Measurements from ENCODE around the gene AFAP1L1.

AFAP1L1 gene

DNA sequence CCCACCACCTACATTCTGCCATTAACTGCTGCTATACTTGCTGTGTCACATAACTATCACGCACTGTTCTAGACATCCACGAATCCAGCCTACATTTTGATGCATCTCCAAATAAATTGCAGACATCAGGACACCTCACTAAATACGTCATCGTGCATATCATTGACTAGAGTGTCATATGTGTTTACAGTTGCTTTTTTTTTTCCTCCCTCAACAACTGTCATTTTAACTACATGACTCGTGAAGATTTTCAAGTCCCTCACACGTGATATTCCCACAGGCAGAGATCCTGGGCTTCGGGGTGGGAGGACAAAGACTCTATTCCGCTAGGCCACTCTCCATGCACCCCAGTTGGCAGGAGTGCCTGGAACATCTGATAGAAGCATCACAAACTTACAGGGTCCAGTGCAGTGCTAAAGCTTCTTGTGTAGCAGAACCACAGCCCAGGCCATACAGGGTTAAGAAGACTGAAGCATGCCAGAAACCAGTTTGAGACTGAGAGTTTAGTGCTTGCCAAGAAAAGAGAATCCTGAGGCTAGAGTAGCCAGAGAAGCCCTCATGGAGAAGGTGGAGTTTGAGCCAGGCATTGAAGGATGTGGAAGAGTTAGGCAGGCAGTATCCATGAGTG lies 87.3 kb downstream of the AFAP1L1 start:
- no peak overlapping the region for H3K27ac ChIP-seq (ENCODE audit: insufficient read depth in 1 of 2, low read depth in 1 of 2, low read length in 2 of 2, poor library complexity in 1 of 2, severe bottlenecking in 2 of 2)
- CTCF ChIA-PET = interaction anchor here (0.8 to 22.5 kb wide), 7 partner anchors 9 to 34 kb away, joined by 3 to 209 read pairs (median 6); partner anchors contain the start of gene IL17B

DNA sequence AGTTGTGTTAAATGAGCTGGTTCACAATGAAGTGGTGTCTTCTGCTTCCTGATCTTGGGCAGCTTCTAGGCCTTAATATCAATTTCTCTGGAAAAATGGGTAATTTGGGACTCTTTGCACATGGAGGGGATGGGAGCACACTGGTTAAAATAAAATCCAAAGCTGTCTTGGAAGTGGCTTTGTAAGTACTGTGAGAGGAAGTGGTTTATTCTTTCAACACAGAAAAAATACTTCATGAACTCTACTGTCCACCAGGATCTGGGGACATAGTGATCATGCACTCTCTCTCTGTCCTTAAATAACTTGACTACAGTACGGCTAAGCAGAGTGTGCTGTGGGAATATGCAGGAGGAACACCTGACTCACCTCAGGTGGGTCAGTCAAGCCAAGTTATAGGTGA lies 88.6 kb downstream of the AFAP1L1 start:
- Histone ChIP-seq H3K9me3 (ENCODE audit: control extremely low read depth in 1 of 5, control insufficient read depth in 4 of 5, insufficient read depth in 2 of 5, low read depth in 1 of 5, low read length in 4 of 5) (no peaks in the 10 kb centered on the region), H3K4me1 (ENCODE audit: control extremely low read depth in 1 of 4, control insufficient read depth in 4 of 4, insufficient read depth in 4 of 4, low read length in 3 of 4) (peaks cover 2 to 31% (median 13%) of the 10 kb centered on the region in 4 experiments), H3K27me3 (replicated peaks in 2 of 5; ENCODE audit: control insufficient read depth in 4 of 5, insufficient read depth in 5 of 5, low read length in 4 of 5) (no peaks in the 10 kb centered on the region), H3K36me3 (ENCODE audit: control insufficient read depth in 4 of 4, insufficient read depth in 4 of 4, low read length in 3 of 4) (peaks cover under 1 to 11% (median 4%) of the 10 kb centered on the region in 4 experiments), H3K27ac (ENCODE audit: insufficient read depth in 1 of 2, low read depth in 1 of 2, low read length in 2 of 2, poor library complexity in 1 of 2, severe bottlenecking in 2 of 2) (no peak overlapping the region), H3K4me3 (ENCODE audit: control insufficient read depth in 1 of 7, extremely low read depth in 1 of 7, insufficient read depth in 4 of 7, low read depth in 2 of 7, low read length in 6 of 7) (no peak overlapping the region)
- DNase-seq = no peak
- CTCF ChIA-PET = interaction anchor here (0.9 to 22.5 kb wide), 8 partner anchors 8 to 68 kb away, joined by 3 to 209 read pairs (median 4); partner anchors contain the start of gene IL17B
- POLR2A ChIA-PET = no interaction called here
- WGBS (ENCODE audit: insufficient coverage) = no CpG with 5 or more reads among the region's 1 CpG

More for the DNA sequence above, 87.3 kb downstream of the AFAP1L1 start:
- H3K4me1 ChIP-seq (ENCODE audit: control extremely low read depth in 1 of 4, control insufficient read depth in 4 of 4, insufficient read depth in 4 of 4, low read length in 3 of 4) = peaks cover 2 to 33% (median 13%) of the 10 kb centered on the region in 4 experiments
- 97% methylated on average over 6 of the region's 8 CpGs for WGBS (ENCODE audit: insufficient coverage)
- no peak for DNase-seq
- POLR2A ChIA-PET = interaction anchor here (1.4 kb wide), 1 partner anchor 12 kb away, joined by 4 read pairs; no protein-coding TSS in a partner anchor
- no peaks in the 10 kb centered on the region for H3K9me3 ChIP-seq (ENCODE audit: control extremely low read depth in 1 of 5, control insufficient read depth in 4 of 5, insufficient read depth in 2 of 5, low read depth in 1 of 5, low read length in 4 of 5)
- H3K4me3 ChIP-seq (ENCODE audit: control insufficient read depth in 1 of 7, extremely low read depth in 1 of 7, insufficient read depth in 4 of 7, low read depth in 2 of 7, low read length in 6 of 7) = peak overlapping the region in 3 of 7 experiments; percentile 84 to 92 (median 89)
- H3K36me3 ChIP-seq (ENCODE audit: control insufficient read depth in 4 of 4, insufficient read depth in 4 of 4, low read length in 3 of 4) = peaks cover 2 to 13% (median 6%) of the 10 kb centered on the region in 4 experiments
- H3K27me3 ChIP-seq (replicated peaks in 2 of 5; ENCODE audit: control insufficient read depth in 4 of 5, insufficient read depth in 5 of 5, low read length in 4 of 5) = no peaks in the 10 kb centered on the region

GRCh38 chr5:149362541-149362940 lies 90.9 kb downstream of the AFAP1L1 start:
- Histone ChIP-seq H3K9me3 (ENCODE audit: control extremely low read depth in 1 of 5, control insufficient read depth in 4 of 5, insufficient read depth in 2 of 5, low read depth in 1 of 5, low read length in 4 of 5) (no peaks in the 10 kb centered on the region), H3K4me1 (ENCODE audit: control extremely low read depth in 1 of 4, control insufficient read depth in 4 of 4, insufficient read depth in 4 of 4, low read length in 3 of 4) (peaks cover 2 to 42% (median 11%) of the 10 kb centered on the region in 4 experiments), H3K27me3 (replicated peaks in 2 of 5; ENCODE audit: control insufficient read depth in 4 of 5, insufficient read depth in 5 of 5, low read length in 4 of 5) (no peaks in the 10 kb centered on the region), H3K27ac (ENCODE audit: insufficient read depth in 1 of 2, low read depth in 1 of 2, low read length in 2 of 2, poor library complexity in 1 of 2, severe bottlenecking in 2 of 2) (no peak overlapping the region), H3K4me3 (ENCODE audit: control insufficient read depth in 1 of 7, extremely low read depth in 1 of 7, insufficient read depth in 4 of 7, low read depth in 2 of 7, low read length in 6 of 7) (no peak overlapping the region), H3K36me3 (ENCODE audit: control insufficient read depth in 4 of 4, insufficient read depth in 4 of 4, low read length in 3 of 4) (peaks cover 2 to 11% (median 4%) of the 10 kb centered on the region in 4 experiments)
- POLR2A ChIA-PET = no interaction called here
- CTCF ChIA-PET = interaction anchor here (2.5 to 22.5 kb wide), 3 partner anchors 8 to 45 kb away, joined by 9 to 209 read pairs (median 31); partner anchors contain the start of gene IL17B
- WGBS (ENCODE audit: insufficient coverage) = 97% methylated on average over 11 of the region's 12 CpGs
- DNase-seq = no peak

DNA sequence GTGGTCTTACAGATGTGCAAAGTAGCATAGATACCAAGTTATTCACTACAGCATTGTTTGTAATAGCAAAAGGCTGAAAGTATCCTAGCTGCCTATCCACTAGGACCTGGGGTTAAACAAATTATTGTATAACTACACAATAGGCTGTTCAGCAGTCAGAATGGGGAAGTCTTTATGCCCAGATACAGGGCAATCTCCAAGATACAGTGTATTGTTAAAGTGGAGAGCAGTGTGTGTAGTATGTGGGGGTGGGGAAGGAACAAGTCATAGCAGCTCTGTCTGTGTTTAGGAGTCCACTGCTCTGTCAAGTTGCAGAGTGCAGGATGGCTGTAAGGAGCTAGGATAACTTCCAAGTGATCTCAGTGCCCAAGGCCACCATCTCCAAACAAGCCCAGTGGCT lies 91.7 kb downstream of the AFAP1L1 start:
- POLR2A ChIA-PET = no interaction called here
- CTCF ChIA-PET = interaction anchor here (0.9 to 22.5 kb wide), 4 partner anchors 7 to 232 kb away, joined by 3 to 209 read pairs (median 17); partner anchors contain the start of gene IL17B

GRCh38 chr5:149363936-149364335 lies 92.3 kb downstream of the AFAP1L1 start:
- POLR2A ChIA-PET = no interaction called here
- WGBS (ENCODE audit: insufficient coverage) = 98% methylated on average over 8 of the region's 9 CpGs
- H3K27ac ChIP-seq (ENCODE audit: insufficient read depth in 1 of 2, low read depth in 1 of 2, low read length in 2 of 2, poor library complexity in 1 of 2, severe bottlenecking in 2 of 2) = no peak overlapping the region
- H3K36me3 ChIP-seq (ENCODE audit: control insufficient read depth in 4 of 4, insufficient read depth in 4 of 4, low read length in 3 of 4) = peaks cover 2 to 15% (median 6%) of the 10 kb centered on the region in 4 experiments
- DNase-seq = no peak
- peaks cover 0 to 38% (median 6%) of the 10 kb centered on the region in 4 experiments for H3K4me1 ChIP-seq (ENCODE audit: control extremely low read depth in 1 of 4, control insufficient read depth in 4 of 4, insufficient read depth in 4 of 4, low read length in 3 of 4)
- CTCF ChIA-PET = interaction anchor here (0.9 to 22.5 kb wide), 4 partner anchors 18 to 232 kb away, joined by 3 to 209 read pairs (median 24); partner anchors contain the start of genes GRPEL2 and IL17B
- no peaks in the 10 kb centered on the region for H3K9me3 ChIP-seq (ENCODE audit: control extremely low read depth in 1 of 5, control insufficient read depth in 4 of 5, insufficient read depth in 2 of 5, low read depth in 1 of 5, low read length in 4 of 5)
- H3K4me3 ChIP-seq (ENCODE audit: control insufficient read depth in 1 of 7, extremely low read depth in 1 of 7, insufficient read depth in 4 of 7, low read depth in 2 of 7, low read length in 6 of 7) = no peak overlapping the region
- no peaks in the 10 kb centered on the region for H3K27me3 ChIP-seq (replicated peaks in 2 of 5; ENCODE audit: control insufficient read depth in 4 of 5, insufficient read depth in 5 of 5, low read length in 4 of 5)

More for the DNA sequence above, 91.7 kb downstream of the AFAP1L1 start:
- no peaks in the 10 kb centered on the region for H3K27me3 ChIP-seq (replicated peaks in 2 of 5; ENCODE audit: control insufficient read depth in 4 of 5, insufficient read depth in 5 of 5, low read length in 4 of 5)
- DNase-seq = peak in 2 of 3 donors; percentile 27 to 43
- peaks cover 2 to 44% (median 8%) of the 10 kb centered on the region in 4 experiments for H3K4me1 ChIP-seq (ENCODE audit: control extremely low read depth in 1 of 4, control insufficient read depth in 4 of 4, insufficient read depth in 4 of 4, low read length in 3 of 4)
- no peaks in the 10 kb centered on the region for H3K9me3 ChIP-seq (ENCODE audit: control extremely low read depth in 1 of 5, control insufficient read depth in 4 of 5, insufficient read depth in 2 of 5, low read depth in 1 of 5, low read length in 4 of 5)
- no peak overlapping the region for H3K4me3 ChIP-seq (ENCODE audit: control insufficient read depth in 1 of 7, extremely low read depth in 1 of 7, insufficient read depth in 4 of 7, low read depth in 2 of 7, low read length in 6 of 7)
- peaks cover 2 to 12% (median 5%) of the 10 kb centered on the region in 4 experiments for H3K36me3 ChIP-seq (ENCODE audit: control insufficient read depth in 4 of 4, insufficient read depth in 4 of 4, low read length in 3 of 4)
- no peak overlapping the region for H3K27ac ChIP-seq (ENCODE audit: insufficient read depth in 1 of 2, low read depth in 1 of 2, low read length in 2 of 2, poor library complexity in 1 of 2, severe bottlenecking in 2 of 2)

GRCh38 chr5:149364719-149365118 lies 93.1 kb downstream of the AFAP1L1 start:
- Histone ChIP-seq H3K27me3 (replicated peaks in 2 of 5; ENCODE audit: control insufficient read depth in 4 of 5, insufficient read depth in 5 of 5, low read length in 4 of 5) (no peaks in the 10 kb centered on the region), H3K4me1 (ENCODE audit: control extremely low read depth in 1 of 4, control insufficient read depth in 4 of 4, insufficient read depth in 4 of 4, low read length in 3 of 4) (peaks cover 0 to 30% (median 4%) of the 10 kb centered on the region in 4 experiments), H3K4me3 (ENCODE audit: control insufficient read depth in 1 of 7, extremely low read depth in 1 of 7, insufficient read depth in 4 of 7, low read depth in 2 of 7, low read length in 6 of 7) (no peak overlapping the region), H3K36me3 (ENCODE audit: control insufficient read depth in 4 of 4, insufficient read depth in 4 of 4, low read length in 3 of 4) (peaks cover 2 to 15% (median 6%) of the 10 kb centered on the region in 4 experiments), H3K27ac (ENCODE audit: insufficient read depth in 1 of 2, low read depth in 1 of 2, low read length in 2 of 2, poor library complexity in 1 of 2, severe bottlenecking in 2 of 2) (no peak overlapping the region), H3K9me3 (ENCODE audit: control extremely low read depth in 1 of 5, control insufficient read depth in 4 of 5, insufficient read depth in 2 of 5, low read depth in 1 of 5, low read length in 4 of 5) (no peaks in the 10 kb centered on the region)
- CTCF ChIA-PET = interaction anchor here (5.0 to 22.5 kb wide), 3 partner anchors 17 to 49 kb away, joined by 45 to 209 read pairs (median 46); partner anchors contain the start of genes GRPEL2 and IL17B
- WGBS (ENCODE audit: insufficient coverage) = 95% methylated on average over 2 of the region's 2 CpGs
- no peak for DNase-seq
- POLR2A ChIA-PET = no interaction called here

DNA sequence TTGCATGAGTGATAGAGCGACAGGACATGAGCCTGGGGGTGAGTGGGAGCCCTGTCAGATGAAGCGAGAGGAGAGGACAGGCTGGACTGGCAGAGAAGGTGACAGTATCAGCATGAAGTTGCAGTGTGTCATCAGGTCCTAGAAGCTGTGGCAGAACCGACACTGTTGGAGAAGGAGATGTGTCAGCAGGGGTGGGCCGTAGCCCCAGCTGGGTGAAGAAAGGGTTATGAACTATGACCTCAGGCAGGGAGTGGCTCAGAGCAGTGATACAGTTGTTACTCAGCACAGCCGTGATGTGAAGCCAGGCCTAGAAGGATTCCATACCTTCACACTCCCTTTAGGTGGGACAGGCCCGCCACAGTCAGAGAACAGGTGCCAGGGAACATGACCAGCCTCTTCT lies 93.8 kb downstream of the AFAP1L1 start:
- 98% methylated on average over 5 of the region's 6 CpGs for WGBS (ENCODE audit: insufficient coverage)
- Histone ChIP-seq H3K27ac (ENCODE audit: insufficient read depth in 1 of 2, low read depth in 1 of 2, low read length in 2 of 2, poor library complexity in 1 of 2, severe bottlenecking in 2 of 2) (no peak overlapping the region), H3K36me3 (ENCODE audit: control insufficient read depth in 4 of 4, insufficient read depth in 4 of 4, low read length in 3 of 4) (peaks cover 2 to 15% (median 6%) of the 10 kb centered on the region in 4 experiments), H3K27me3 (replicated peaks in 2 of 5; ENCODE audit: control insufficient read depth in 4 of 5, insufficient read depth in 5 of 5, low read length in 4 of 5) (no peaks in the 10 kb centered on the region), H3K4me3 (ENCODE audit: control insufficient read depth in 1 of 7, extremely low read depth in 1 of 7, insufficient read depth in 4 of 7, low read depth in 2 of 7, low read length in 6 of 7) (no peak overlapping the region), H3K9me3 (ENCODE audit: control extremely low read depth in 1 of 5, control insufficient read depth in 4 of 5, insufficient read depth in 2 of 5, low read depth in 1 of 5, low read length in 4 of 5) (no peaks in the 10 kb centered on the region), H3K4me1 (ENCODE audit: control extremely low read depth in 1 of 4, control insufficient read depth in 4 of 4, insufficient read depth in 4 of 4, low read length in 3 of 4) (peaks cover 0 to 23% (median 1%) of the 10 kb centered on the region in 4 experiments)
- ChIA-PET CTCF (interaction anchor here (0.9 to 22.5 kb wide), 8 partner anchors 10 to 256 kb away, joined by 3 to 209 read pairs (median 36); partner anchors contain the start of genes GRPEL2, IL17B and PCYOX1L), POLR2A (no interaction called here)
- no peak for DNase-seq

Data from common myeloid progenitor, CD34-positive (primary cell).